ENCODE measurements around the gene SLC2A4RG.

The SLC2A4RG gene

DNA sequence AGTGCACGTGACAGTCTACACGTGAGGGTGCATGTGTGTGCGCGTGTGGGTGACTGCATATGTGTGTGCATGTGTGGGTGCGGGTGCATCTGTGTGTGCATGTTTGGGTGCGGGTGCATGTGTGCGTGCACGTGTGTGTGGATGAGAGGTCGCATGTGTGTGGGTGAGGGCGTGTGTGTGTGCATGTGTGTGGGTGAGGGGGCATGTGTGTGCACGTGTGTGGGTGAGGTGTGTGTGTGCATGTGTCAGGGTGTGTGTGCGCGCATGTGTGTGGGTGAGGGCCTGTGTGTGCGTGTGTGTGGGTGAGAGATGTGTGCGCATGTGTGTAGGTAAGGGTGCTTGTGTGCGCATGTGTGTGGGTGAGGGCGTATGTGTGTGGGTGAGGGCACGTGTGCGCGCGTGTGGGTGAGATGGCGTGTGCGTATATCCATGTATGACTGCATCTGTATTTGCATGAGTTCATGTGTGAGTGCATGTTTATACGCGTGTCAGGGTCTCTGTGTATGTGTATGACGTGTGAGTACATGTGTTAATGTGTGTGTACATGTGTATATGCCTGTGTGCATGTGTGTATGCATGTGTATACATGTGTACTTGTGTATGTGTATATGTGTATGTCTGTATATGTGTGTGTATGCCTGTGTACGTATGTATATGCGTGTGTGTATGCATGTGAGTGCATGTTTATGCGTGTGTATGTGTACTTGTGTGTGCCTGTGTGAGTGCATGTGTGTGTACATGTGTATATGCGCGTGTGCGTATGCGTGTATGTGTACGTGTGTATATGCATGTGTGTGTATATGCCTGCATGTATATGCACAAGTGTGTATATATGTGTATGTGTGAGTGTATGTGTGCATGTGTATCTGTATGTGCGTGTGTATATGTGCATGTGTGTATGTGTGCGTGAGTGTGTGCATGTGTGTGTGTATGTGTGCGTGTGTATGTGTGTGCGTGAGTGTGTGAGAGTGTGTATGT lies 7.2 kb upstream of the SLC2A4RG start:
- DNase-seq (ENCODE audit: low read depth) = no peak
- TF ChIP-seq, protein P1, sequence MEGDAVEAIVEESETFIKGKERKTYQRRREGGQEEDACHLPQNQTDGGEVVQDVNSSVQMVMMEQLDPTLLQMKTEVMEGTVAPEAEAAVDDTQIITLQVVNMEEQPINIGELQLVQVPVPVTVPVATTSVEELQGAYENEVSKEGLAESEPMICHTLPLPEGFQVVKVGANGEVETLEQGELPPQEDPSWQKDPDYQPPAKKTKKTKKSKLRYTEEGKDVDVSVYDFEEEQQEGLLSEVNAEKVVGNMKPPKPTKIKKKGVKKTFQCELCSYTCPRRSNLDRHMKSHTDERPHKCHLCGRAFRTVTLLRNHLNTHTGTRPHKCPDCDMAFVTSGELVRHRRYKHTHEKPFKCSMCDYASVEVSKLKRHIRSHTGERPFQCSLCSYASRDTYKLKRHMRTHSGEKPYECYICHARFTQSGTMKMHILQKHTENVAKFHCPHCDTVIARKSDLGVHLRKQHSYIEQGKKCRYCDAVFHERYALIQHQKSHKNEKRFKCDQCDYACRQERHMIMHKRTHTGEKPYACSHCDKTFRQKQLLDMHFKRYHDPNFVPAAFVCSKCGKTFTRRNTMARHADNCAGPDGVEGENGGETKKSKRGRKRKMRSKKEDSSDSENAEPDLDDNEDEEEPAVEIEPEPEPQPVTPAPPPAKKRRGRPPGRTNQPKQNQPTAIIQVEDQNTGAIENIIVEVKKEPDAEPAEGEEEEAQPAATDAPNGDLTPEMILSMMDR (IDR thresholded peaks at IDR 0.05; ENCODE audit: low read depth, low read length, missing control alignments) = no peak

DNA sequence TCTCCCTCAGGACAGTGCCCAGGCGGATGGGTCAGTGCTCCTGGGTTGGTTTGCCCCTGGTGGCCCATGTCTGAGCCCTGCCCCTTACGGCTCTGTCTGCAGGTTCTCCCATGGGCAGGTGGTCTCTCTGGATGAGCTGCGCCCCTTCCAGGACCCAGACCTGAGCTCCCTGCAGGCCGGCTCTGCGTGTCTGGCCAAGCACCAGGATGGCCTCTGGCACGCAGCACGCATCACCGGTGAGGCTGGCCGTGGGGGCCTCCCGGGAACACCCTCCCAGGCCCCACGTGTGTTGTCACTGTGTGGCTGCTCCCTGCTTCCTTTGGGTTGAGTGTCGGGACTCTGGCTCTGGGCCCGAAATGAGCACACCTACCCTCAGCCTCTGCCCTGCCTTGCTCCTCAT lies 6.5 kb upstream of the SLC2A4RG start:
- H3K4me3 ChIP-seq (ENCODE audit: low read depth, low read length) = no peak overlapping the region
- no peak for DNase-seq (ENCODE audit: low read depth)
- TF ChIP-seq, protein P1 (IDR thresholded peaks at IDR 0.05; ENCODE audit: low read depth, low read length, missing control alignments) = no peak

More for the DNA sequence above, 7.2 kb upstream of the SLC2A4RG start:
- H3K4me3 ChIP-seq (ENCODE audit: low read depth, low read length) = no peak overlapping the region

- TF ChIP-seq, protein P1 (IDR thresholded peaks at IDR 0.05; ENCODE audit: low read depth, low read length, missing control alignments) = no peak
- H3K4me3 ChIP-seq (ENCODE audit: low read depth, low read length) = no peak overlapping the region
- DNase-seq (ENCODE audit: low read depth) = no peak
These were observed 5.9 kb upstream of the SLC2A4RG start for GRCh38 chr20:63733579-63734081.

GRCh38 chr20:63734111-63734945 lies 5.2 kb upstream of the SLC2A4RG start:
- TF ChIP-seq, protein P1 (IDR thresholded peaks at IDR 0.05; ENCODE audit: low read depth, low read length, missing control alignments) = no peak
- no peak for DNase-seq (ENCODE audit: low read depth)

GRCh38 chr20:63734946-63735858 lies 4.4 kb upstream of the SLC2A4RG start:
- no peak for DNase-seq (ENCODE audit: low read depth)
- TF ChIP-seq, protein P1 (IDR thresholded peaks at IDR 0.05; ENCODE audit: low read depth, low read length, missing control alignments) = no peak
- no peak overlapping the region for H3K4me3 ChIP-seq (ENCODE audit: low read depth, low read length)

More at GRCh38 chr20:63734111-63734945, 5.2 kb upstream of the SLC2A4RG start:
- H3K4me3 ChIP-seq (ENCODE audit: low read depth, low read length) = no peak overlapping the region
